Large intestine (tissue), 3 donors: ENCODE results near the gene NEGR1. TPM values are rescaled to one million over a fixed set of nuclear protein-coding genes. Genes with fewer than 3 reads are reported as not detected.

Experiments used
- DNase-seq, 2 donors: peaks; one replicate each; pipeline versions ENCODE4 v3.0.0 to v3.0.0-alpha.2; 2013
- H3K27ac ChIP-seq: one replicate; pipeline ENCODE4 v1.5.1; 2013; ENCODE audit warnings: low read length
- H3K27me3 ChIP-seq: 2 replicates; pipeline ENCODE4 v1.6.1; 2013; ENCODE audit warnings: low read length; ENCODE audit not compliant: control insufficient read depth, insufficient read depth
- H3K36me3 ChIP-seq: 2 replicates; pipeline ENCODE4 v1.6.1; 2013; ENCODE audit warnings: low read length; ENCODE audit not compliant: control insufficient read depth, insufficient read depth
- H3K4me1 ChIP-seq: one replicate; pipeline ENCODE4 v1.6.1; 2013; ENCODE audit warnings: low read length; ENCODE audit not compliant: control insufficient read depth, insufficient read depth
- H3K4me3 ChIP-seq: one replicate; pipeline ENCODE4 v1.5.1; 2013; ENCODE audit warnings: low read length
- H3K9me3 ChIP-seq: one replicate; pipeline ENCODE4 v1.6.1; 2013; ENCODE audit warnings: mild to moderate bottlenecking, low read depth, low read length, moderate library complexity; ENCODE audit not compliant: control insufficient read depth
- WGBS: methylation state at CpG from one replicate; pipeline ENCODE4 v1.1.5; 2013; ENCODE audit warnings: low lambda C conversion rate; ENCODE audit not compliant: insufficient coverage; 5-methylcytosine and 5-hydroxymethylcytosine counted together
- polyA plus RNA-seq: library from polyadenylated mRNA; unstranded; fragments of 120-200 nt; gene quantifications from one replicate; pipeline ENCODE4 v1.2.1, GENCODE V29; 2013

The NEGR1 gene
- polyA plus RNA-seq, 1 donor = 9.9 TPM

DNA sequence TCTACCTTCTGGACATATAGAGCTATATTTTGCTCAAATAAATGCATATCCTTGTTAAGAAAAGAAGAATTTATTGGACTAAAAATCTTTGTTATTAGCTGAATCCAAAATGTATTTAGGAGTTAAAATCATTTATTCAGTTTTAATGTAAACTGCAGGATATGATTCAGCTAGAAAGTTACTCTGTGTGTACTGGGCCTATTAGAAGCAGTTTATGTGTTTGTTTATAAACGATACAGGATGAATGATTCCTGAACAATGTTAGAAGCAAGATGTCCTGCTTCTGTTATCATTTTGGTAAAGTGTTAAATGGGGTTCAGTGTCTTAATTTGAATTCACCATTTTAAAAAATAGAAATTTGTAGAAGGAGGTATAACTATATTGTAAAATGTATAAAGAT is 652.3 kb downstream of the NEGR1 start:
- no peaks in the 10 kb centered on the region for H3K27me3 ChIP-seq
- no peaks in the 10 kb centered on the region for H3K4me1 ChIP-seq
- no peaks in the 10 kb centered on the region for H3K9me3 ChIP-seq
- no peak for DNase-seq
- no peaks in the 10 kb centered on the region for H3K36me3 ChIP-seq
- no peak overlapping the region for H3K4me3 ChIP-seq
- H3K27ac ChIP-seq = no peak overlapping the region
- no CpG with 5 or more reads among the region's 1 CpG for WGBS

- Histone ChIP-seq H3K27me3 (no peaks in the 10 kb centered on the region), H3K4me3 (no peak overlapping the region), H3K27ac (no peak overlapping the region), H3K36me3 (no peaks in the 10 kb centered on the region), H3K4me1 (no peaks in the 10 kb centered on the region), H3K9me3 (no peaks in the 10 kb centered on the region)
- DNase-seq = no peak
Observed at GRCh38 chr1:71625004-71625403, 657.3 kb downstream of the NEGR1 start.

- H3K9me3 ChIP-seq = no peaks in the 10 kb centered on the region
- no peaks in the 10 kb centered on the region for H3K36me3 ChIP-seq
- no peak for DNase-seq
- WGBS = no CpG with 5 or more reads among the region's 1 CpG
- H3K27me3 ChIP-seq = no peaks in the 10 kb centered on the region
- no peak overlapping the region for H3K27ac ChIP-seq
- no peaks in the 10 kb centered on the region for H3K4me1 ChIP-seq
- H3K4me3 ChIP-seq = no peak overlapping the region
Observed at GRCh38 chr1:71623888-71624287, 658.5 kb downstream of the NEGR1 start.

DNA sequence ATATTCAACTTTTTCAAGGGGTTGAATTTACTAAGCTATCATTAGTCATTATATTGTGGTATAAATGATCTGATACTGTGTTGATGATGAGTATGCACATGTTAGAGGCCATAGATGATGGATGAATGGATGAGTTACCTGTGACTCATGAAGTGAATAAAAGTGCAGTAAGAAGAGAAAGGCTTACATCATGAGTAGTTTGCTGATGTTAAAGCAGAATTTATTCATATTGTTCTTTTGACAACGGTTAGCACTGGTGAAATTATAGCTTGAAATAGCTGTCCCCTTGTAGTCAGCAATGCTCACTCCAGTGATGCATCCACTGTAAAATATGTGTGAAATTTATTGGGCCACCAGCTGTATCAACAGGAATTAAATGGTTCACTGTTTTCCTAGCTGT is 660.6 kb downstream of the NEGR1 start:
- no peaks in the 10 kb centered on the region for H3K36me3 ChIP-seq
- no peaks in the 10 kb centered on the region for H3K9me3 ChIP-seq
- no peaks in the 10 kb centered on the region for H3K4me1 ChIP-seq
- no peaks in the 10 kb centered on the region for H3K27me3 ChIP-seq
- H3K27ac ChIP-seq = no peak overlapping the region
- WGBS = no CpG with 5 or more reads among the region's 1 CpG
- no peak overlapping the region for H3K4me3 ChIP-seq
- DNase-seq = no peak

- H3K27me3 ChIP-seq = no peaks in the 10 kb centered on the region
- no peak for DNase-seq
- H3K4me3 ChIP-seq = no peak overlapping the region
- WGBS = 100% methylated on average over 1 of the region's 3 CpGs
- H3K36me3 ChIP-seq = no peaks in the 10 kb centered on the region
- no peaks in the 10 kb centered on the region for H3K4me1 ChIP-seq
- no peak overlapping the region for H3K27ac ChIP-seq
- H3K9me3 ChIP-seq = no peaks in the 10 kb centered on the region
Observed at GRCh38 chr1:71618766-71619530, 663.4 kb downstream of the NEGR1 start.

- H3K4me1 ChIP-seq = no peaks in the 10 kb centered on the region
- H3K9me3 ChIP-seq = no peaks in the 10 kb centered on the region
- H3K27ac ChIP-seq = no peak overlapping the region
- DNase-seq = no peak
- no peaks in the 10 kb centered on the region for H3K36me3 ChIP-seq
- no peak overlapping the region for H3K4me3 ChIP-seq
- no peaks in the 10 kb centered on the region for H3K27me3 ChIP-seq
- 100% methylated on average over 1 of the region's 4 CpGs for WGBS
Observed at GRCh38 chr1:71618191-71618590, 664.1 kb downstream of the NEGR1 start.

DNA sequence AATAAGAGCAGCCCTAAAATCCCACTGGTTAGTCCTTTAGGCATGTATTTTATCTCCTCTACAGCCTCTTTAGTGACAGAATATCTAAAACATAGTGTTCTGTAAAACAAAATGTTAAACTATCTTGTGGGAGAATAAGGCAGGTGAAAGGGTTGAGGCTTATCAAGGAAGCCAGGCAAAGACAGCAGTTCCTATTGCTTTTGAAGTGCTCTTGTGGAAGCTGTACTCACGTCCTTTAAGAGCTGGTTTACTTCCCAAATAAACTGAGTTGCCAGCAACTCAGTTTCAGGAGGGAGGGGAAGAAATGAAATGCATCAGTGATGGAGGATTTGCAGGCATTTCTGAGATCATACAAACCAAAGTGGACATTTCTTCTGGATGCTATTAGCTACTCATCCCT is 671.9 kb downstream of the NEGR1 start:
- Histone ChIP-seq H3K36me3 (no peaks in the 10 kb centered on the region), H3K27me3 (no peaks in the 10 kb centered on the region), H3K4me1 (no peaks in the 10 kb centered on the region), H3K27ac (no peak overlapping the region), H3K9me3 (no peaks in the 10 kb centered on the region), H3K4me3 (no peak overlapping the region)
- WGBS = no CpG with 5 or more reads among the region's 1 CpG
- no peak for DNase-seq

- no peaks in the 10 kb centered on the region for H3K9me3 ChIP-seq
- H3K4me1 ChIP-seq = no peaks in the 10 kb centered on the region
- no peak overlapping the region for H3K27ac ChIP-seq
- H3K27me3 ChIP-seq = no peaks in the 10 kb centered on the region
- no peak overlapping the region for H3K4me3 ChIP-seq
- WGBS = 90% methylated on average over 3 of the region's 3 CpGs
- DNase-seq = no peak
- H3K36me3 ChIP-seq = no peaks in the 10 kb centered on the region
Observed at GRCh38 chr1:71603044-71603776, 679.1 kb downstream of the NEGR1 start.

DNA sequence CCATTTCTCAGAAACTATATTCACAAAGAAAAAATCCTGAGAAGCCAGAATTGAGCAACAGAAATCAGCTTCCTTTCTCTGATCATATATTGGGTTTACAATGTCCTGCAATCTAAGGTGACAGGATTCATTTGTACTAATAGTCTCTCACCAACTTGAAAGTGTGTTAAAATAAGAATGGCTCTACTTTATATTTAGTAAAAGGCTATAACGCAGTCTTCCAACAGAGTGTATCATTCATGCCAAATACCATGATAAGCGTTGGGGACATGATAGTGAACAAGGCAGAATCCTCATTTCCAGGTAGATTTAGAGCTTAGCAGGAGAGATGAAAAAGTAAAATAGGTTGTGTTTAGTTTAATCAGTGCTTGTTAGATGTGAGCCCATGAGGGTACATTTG is 682.3 kb downstream of the NEGR1 start:
- Histone ChIP-seq H3K4me3 (no peak overlapping the region), H3K4me1 (no peaks in the 10 kb centered on the region), H3K27ac (no peak overlapping the region), H3K9me3 (no peaks in the 10 kb centered on the region), H3K36me3 (no peaks in the 10 kb centered on the region), H3K27me3 (no peaks in the 10 kb centered on the region)
- no CpG with 5 or more reads among the region's 2 CpGs for WGBS
- DNase-seq = no peak

GRCh38 chr1:71599306-71599705 is 683.0 kb downstream of the NEGR1 start:
- no peak for DNase-seq
- Histone ChIP-seq H3K36me3 (no peaks in the 10 kb centered on the region), H3K4me1 (no peaks in the 10 kb centered on the region), H3K27me3 (no peaks in the 10 kb centered on the region), H3K27ac (no peak overlapping the region), H3K9me3 (no peaks in the 10 kb centered on the region), H3K4me3 (no peak overlapping the region)
- no CpG with 5 or more reads among the region's 1 CpG for WGBS

DNA sequence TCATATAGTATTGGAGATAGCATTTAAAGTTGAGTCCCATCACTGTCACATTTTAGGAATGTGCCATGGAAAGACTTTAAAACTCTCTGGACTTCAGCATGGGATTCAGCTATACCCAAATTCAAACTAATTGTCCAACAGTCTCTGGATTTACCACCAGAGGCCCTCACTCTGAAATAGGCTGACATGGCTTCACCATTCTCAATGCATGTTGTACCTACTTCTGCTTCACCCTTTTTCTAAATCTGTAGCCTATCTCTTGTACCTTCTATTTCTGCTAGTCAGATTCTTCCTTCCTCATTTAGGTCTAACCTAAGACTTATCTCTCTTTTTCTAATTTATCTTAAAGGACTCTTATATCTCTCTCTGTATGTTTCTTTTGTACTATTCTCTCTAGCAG is 688.8 kb downstream of the NEGR1 start:
- H3K4me1 ChIP-seq = no peaks in the 10 kb centered on the region
- DNase-seq = no peak

More for the DNA sequence above, 688.8 kb downstream of the NEGR1 start:
- H3K27me3 ChIP-seq = no peaks in the 10 kb centered on the region
- H3K4me3 ChIP-seq = no peak overlapping the region
- H3K9me3 ChIP-seq = no peaks in the 10 kb centered on the region
- H3K27ac ChIP-seq = no peak overlapping the region
- no peaks in the 10 kb centered on the region for H3K36me3 ChIP-seq
